ENCODE data around the gene ANKRD13B.
"Not testable (repeated sequence)": the region's sequence is repeated elsewhere in the genome, so short reads cannot be mapped to it uniquely, and the experiment has no call there.

The ANKRD13B gene

GRCh38 chr17:29592850-29593551, at the start of gene ANKRD13B:
Gene ANKRD13B (plus strand): TSS chr17:29593132. CDS start chr17:29593622, 490 bp downstream.
- peak; percentile 77 for DNase-seq

- DNase-seq: no peak
These were observed 48.9 kb upstream of the ANKRD13B start for GRCh38 chr17:29544066-29544465.

- DNase-seq: no peak
These were observed 46.8 kb upstream of the ANKRD13B start for GRCh38 chr17:29546085-29546484.

- DNase-seq: no peak
These were observed 46.1 kb upstream of the ANKRD13B start for GRCh38 chr17:29546830-29547229.

GRCh38 chr17:29549177-29549923, 43.6 kb upstream of the ANKRD13B start:
- DNase-seq: no peak

GRCh38 chr17:29555840-29556239, 37.1 kb upstream of the ANKRD13B start:
- DNase-seq: no peak

- DNase-seq: no peak
These were observed 35.7 kb upstream of the ANKRD13B start for GRCh38 chr17:29557085-29557738.

GRCh38 chr17:29557739-29558116, 35.2 kb upstream of the ANKRD13B start:
- no peak for DNase-seq

- not testable (repeated sequence) for DNase-seq
These were observed 34.8 kb upstream of the ANKRD13B start for GRCh38 chr17:29558139-29558538.

- DNase-seq: no peak
These were observed 33.3 kb upstream of the ANKRD13B start for GRCh38 chr17:29559640-29560039.

GRCh38 chr17:29560316-29560715, 32.6 kb upstream of the ANKRD13B start:
- no peak for DNase-seq

- no peak for DNase-seq
These were observed 31.1 kb upstream of the ANKRD13B start for GRCh38 chr17:29561554-29562517.

GRCh38 chr17:29562615-29563014, 30.3 kb upstream of the ANKRD13B start:
- DNase-seq: no peak

- no peak for DNase-seq
These were observed 29.1 kb upstream of the ANKRD13B start for GRCh38 chr17:29563816-29564215.

- DNase-seq: peak; percentile 55
These were observed 27.1 kb upstream of the ANKRD13B start for GRCh38 chr17:29565643-29566472.

- DNase-seq: peak; percentile 48
These were observed 26.2 kb upstream of the ANKRD13B start, which contains the start of gene ABHD15 for GRCh38 chr17:29566473-29567303. Gene ABHD15 (minus strand): TSS chr17:29567037. CDS start chr17:29566966, 71 bp downstream.

- DNase-seq: no peak
These were observed 25.7 kb upstream of the ANKRD13B start for GRCh38 chr17:29567304-29567553.

- peak; percentile 46 for DNase-seq
These were observed 25.2 kb upstream of the ANKRD13B start for GRCh38 chr17:29567554-29568330.

- DNase-seq: peak; percentile 76
These were observed 24.3 kb upstream of the ANKRD13B start, which contains the start of gene TP53I13 for GRCh38 chr17:29568331-29569244. Gene TP53I13 (plus strand): TSS chr17:29568701. CDS start chr17:29568759, 58 bp downstream.
